HG02571 (cell line): Measurements from ENCODE around the gene LUC7L3.
"Not testable (repeated sequence)": the region's sequence is repeated elsewhere in the genome, so short reads cannot be mapped to it uniquely, and the experiment has no call there.

Experiments
- ATAC-seq: cut with Tn5 transposase; IDR thresholded peaks from one replicate; pipeline ENCODE4 v1.9.1; 2021; ENCODE audit warnings: mild to moderate bottlenecking, moderate library complexity; ENCODE audit not compliant: unreplicated experiment

Gene LUC7L3, protein sequence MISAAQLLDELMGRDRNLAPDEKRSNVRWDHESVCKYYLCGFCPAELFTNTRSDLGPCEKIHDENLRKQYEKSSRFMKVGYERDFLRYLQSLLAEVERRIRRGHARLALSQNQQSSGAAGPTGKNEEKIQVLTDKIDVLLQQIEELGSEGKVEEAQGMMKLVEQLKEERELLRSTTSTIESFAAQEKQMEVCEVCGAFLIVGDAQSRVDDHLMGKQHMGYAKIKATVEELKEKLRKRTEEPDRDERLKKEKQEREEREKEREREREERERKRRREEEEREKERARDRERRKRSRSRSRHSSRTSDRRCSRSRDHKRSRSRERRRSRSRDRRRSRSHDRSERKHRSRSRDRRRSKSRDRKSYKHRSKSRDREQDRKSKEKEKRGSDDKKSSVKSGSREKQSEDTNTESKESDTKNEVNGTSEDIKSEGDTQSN

DNA sequence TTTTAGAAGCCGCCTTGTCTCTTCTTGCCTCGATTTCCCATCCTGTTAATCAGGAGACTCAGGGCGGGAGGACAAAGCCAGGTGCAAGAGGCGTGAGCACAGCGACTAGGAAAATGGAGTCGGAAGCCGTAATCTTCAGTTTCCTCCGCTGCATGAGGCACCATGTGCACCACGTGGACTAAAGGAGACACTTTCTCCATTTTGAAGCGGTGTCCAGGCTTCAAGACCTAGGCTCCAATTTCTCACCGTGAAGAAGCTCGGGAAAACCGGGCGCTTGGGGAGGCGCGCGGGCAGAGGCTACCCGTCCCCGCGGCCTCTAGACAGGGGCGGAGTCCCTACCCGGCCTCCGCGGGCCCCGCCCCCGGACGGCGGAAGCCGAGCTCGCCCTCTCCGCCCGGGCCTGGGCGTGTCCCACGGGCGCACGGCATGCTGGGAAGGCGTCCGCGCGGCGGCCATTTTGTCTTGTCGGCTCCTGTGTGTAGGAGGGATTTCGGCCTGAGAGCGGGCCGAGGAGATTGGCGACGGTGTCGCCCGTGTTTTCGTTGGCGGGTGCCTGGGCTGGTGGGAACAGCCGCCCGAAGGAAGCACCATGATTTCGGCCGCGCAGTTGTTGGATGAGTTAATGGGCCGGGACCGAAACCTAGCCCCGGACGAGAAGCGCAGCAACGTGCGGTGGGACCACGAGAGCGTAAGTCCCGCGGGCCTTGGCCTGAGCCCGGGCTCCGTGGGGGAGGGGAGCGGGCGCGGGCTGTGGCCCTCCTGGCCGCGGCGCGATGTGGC is at the start of gene LUC7L3:
TSS of gene LUC7L3 (plus strand) at position 460 of the 780 bp plus-strand sequence. CDS start at position 590, 130 bp downstream.
- peak; percentile 86 for ATAC-seq

DNA sequence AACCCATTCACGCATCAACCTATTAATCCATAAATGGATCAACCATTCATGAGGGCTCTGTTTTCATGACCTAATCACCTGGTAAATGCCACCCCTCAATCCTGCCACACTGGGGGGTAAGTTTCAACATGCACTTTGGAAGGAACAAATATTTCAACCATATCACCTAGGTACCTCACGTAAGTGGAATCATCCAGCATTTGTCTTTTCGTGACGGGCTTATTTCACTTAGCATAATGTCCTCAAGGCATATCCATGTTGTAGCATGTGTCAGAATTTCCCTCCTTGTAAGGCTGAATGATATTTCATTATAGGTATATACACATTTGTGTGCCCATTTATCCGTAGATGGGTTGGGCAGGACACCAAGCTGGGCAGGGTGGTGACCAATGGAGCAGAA is 47.3 kb upstream of the LUC7L3 start:
- ATAC-seq, result no peak

DNA sequence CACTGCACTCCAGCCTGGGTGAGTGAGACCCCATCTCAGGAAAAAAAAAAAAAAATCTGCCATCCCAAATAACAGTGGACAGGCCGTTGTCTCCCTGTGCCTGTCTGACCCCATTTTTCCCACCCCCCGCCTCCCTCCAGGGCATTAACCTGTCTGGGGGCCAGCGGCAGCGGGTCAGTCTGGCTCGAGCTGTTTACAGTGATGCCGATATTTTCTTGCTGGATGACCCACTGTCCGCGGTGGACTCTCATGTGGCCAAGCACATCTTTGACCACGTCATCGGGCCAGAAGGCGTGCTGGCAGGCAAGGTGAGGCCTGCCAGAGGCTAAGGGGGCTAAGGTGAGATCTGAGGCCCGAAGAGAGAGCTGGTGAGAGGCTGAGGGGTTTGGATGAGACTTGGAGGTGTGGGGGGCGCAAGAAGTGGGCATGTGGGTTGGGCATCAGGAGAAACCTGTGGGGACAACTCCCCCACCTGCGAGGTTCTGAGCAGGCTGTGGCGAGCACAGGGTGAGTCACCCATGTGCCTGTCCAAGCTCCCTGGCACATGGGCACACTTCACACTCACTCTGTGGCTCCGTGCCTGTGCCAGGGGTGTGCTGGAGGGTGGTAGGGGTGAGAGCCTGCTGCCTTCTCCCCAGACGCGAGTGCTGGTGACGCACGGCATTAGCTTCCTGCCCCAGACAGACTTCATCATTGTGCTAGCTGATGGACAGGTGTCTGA is 46.4 kb upstream of the LUC7L3 start:
- no peak for ATAC-seq

DNA sequence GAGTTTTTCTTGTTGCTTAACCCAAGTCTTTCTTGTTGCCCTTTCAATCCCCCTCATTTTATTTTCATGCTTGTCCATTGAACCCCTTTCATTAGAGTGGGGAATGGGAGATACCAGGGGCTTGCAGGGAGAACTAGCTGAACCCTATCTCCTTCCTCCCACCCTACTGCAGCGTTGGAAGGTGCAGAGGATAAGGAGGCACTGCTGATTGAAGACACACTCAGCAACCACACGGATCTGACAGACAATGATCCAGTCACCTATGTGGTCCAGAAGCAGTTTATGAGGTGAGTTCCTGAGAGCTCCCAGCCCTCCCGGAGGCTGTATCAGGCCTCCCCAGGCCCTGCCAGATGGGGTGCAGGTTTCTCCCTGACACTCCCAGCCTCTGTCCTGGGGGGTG is 44.2 kb upstream of the LUC7L3 start:
- ATAC-seq, result no peak

DNA sequence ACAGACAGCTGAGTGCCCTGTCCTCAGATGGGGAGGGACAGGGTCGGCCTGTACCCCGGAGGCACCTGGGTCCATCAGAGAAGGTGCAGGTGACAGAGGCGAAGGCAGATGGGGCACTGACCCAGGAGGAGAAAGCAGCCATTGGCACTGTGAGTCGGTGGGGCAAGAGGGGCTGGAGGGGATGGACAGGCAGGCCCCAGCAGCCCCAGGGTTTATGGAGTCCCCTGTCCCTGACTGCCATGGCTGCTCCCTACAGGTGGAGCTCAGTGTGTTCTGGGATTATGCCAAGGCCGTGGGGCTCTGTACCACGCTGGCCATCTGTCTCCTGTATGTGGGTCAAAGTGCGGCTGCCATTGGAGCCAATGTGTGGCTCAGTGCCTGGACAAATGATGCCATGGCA is 43.8 kb upstream of the LUC7L3 start:
- ATAC-seq, result no peak

DNA sequence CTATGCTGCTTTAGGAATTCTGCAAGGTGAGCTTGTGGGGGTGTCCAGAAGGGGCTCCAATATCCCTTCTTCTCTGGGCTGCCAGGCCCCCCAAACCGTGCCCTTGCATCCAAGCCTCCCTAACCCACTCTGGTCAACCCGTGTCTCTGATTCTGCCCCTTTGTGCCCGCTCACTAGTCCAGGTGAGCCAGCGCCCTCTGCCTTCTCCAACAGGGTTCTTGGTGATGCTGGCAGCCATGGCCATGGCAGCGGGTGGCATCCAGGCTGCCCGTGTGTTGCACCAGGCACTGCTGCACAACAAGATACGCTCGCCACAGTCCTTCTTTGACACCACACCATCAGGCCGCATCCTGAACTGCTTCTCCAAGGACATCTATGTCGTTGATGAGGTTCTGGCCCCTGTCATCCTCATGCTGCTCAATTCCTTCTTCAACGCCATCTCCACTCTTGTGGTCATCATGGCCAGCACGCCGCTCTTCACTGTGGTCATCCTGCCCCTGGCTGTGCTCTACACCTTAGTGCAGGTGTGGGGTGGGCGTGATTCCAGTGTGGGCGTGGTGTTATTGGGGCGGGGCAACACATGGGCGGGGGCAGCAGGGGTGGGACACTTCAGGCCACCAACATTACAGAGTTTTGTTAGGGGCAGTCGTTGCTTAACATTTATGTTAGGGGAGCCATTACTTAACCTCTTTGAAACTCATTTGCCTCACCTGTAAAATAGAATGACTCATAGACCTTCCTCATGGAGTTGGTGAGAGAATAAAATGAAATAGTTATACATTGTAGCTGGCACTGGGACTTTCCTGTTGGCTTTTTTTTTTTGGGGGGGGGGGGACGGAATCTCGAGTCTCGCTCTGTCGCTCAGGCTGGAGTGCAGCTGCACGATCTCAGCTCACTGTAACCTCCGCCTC is 43.1 kb upstream of the LUC7L3 start:
- no peak for ATAC-seq

DNA sequence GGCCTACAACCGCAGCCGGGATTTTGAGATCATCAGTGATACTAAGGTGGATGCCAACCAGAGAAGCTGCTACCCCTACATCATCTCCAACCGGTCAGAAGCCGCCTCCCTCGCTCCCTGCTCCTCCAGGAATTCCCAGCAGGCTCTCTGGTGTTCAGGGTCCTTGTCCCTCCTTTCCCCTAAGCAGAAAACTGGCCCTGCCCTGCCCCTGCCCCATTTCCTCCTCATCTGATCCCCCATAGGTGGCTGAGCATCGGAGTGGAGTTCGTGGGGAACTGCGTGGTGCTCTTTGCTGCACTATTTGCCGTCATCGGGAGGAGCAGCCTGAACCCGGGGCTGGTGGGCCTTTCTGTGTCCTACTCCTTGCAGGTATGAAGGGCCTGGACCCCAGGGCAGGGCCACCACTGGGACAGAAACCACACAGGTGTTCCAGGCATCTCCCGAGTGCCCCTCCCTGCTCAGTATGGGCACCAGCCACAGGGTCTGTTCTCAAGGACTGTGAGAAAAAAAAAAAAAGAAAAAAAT is 41.5 kb upstream of the LUC7L3 start:
- ATAC-seq, result no peak

DNA sequence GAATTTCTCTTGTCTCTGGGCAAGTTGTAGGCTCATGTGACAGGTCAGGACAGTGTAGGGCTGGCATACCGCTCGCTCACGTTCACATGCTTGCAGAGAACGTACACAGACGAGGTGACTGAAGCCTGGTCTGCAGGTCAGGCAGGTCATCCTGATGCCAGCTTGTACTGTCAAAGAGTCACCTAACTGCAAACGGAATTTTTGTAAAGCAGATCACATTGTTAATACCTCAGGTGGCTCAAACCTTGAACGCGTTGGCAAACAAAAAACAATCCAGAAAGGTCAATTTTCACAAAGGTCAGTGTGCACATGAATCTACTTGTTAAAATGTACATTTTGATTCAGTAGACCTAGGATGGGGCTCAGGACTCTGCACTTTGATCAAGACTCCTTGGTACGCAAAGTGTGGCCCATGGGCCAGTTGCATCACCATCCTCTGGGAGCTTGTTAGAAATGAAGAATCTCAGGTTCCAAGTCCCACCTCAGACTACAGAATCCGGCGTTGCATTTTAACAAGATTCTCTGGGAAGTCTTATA is 40.3 kb upstream of the LUC7L3 start:
- no peak for ATAC-seq

DNA sequence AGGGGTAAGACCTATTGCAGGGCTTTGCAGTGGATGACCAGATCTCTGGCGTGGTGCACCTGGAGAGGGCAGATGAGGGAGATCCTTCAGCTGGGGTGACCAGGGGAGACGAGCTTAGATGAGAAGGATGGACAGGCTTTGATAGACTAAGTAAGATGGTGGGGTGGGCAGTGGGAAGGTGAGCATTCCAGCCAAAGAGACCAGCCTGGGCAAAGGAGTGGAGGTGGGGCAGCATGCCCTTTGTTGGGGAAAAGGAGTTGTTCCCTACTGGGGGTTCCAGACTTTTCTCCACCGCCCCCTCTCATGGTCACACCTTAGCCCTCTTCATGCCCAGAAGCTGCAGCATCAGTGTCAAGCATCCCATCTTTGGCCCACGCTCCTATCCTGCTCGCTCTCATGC is 39.3 kb upstream of the LUC7L3 start:
- ATAC-seq, result no peak

DNA sequence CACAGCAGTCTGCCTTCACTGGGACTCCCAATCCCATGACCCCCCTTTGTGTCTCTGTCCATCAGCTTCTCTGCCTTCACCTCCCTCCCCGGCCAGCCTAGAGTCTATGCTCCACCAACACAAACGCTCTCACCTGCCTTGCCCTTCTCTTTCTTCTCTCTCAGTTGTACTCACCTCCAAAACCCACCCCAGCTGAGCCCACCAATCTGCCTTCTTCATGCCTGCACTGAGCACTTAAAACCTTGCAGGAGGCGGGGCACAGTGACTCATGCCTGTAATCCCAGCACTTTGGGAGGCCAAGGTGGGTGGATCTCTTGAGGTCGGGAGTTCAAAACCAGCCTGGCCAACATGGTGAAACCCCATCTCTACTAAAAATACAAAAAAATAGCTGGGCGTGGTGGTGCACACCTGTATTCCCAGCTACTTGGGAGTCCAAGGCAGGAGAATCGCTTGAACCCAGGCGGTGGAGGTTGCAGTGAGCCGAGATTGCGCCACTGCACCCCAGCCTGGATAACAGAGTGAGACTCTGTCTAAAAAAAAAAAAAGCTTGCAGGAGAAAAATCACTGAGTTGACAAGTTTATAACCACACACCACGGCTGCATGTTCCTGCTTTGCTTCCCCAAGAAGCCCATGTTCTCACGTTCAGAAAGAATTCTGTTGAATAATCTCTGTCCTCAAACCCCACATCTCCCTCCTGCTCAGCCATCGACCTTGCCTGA is 38.7 kb upstream of the LUC7L3 start:
- ATAC-seq, result not testable (repeated sequence)

DNA sequence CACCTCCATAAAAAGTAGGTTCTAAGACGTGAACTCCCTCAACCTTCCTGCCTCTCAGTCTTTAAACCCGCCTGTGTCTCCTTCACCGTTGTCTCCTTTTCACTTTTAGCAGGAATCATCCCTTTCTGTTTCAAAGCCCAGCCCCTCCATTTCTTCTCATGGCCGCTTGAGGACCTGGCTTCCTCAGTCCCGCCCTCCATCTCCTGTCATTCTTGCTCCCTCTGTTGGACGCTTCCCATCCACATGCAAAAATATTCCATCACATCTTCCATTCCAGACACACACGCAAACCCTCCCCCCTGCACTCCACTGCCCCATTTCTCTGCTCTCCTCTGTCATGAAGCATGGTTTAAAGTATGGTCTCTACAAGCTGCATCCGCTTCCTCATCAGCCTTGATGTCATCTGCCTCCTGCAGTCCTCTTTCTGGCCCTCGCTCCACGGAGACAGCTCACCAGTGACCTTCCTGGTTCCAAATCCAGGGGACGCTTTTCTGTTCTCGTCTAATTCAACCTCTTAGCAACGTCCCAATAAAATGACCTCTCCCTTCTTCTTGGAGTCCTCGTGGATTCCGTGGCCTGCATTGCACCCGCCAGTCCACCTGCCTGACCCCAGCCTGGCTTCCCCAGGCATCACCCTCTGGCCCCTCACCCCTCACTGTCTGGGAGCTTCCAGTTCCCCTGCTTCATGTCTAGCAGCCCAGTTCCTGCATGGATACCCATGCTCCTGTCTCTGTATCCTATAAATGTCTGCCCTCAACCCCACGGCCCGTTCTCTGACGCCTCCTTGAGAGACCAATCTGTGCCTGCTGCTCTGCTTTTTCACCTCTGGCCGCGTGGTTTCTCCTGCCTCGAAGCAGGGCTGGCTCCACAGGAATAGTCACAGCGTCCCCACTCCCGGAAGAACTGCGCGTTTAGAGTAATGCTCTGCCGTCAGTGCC is 37.9 kb upstream of the LUC7L3 start:
- no peak for ATAC-seq

DNA sequence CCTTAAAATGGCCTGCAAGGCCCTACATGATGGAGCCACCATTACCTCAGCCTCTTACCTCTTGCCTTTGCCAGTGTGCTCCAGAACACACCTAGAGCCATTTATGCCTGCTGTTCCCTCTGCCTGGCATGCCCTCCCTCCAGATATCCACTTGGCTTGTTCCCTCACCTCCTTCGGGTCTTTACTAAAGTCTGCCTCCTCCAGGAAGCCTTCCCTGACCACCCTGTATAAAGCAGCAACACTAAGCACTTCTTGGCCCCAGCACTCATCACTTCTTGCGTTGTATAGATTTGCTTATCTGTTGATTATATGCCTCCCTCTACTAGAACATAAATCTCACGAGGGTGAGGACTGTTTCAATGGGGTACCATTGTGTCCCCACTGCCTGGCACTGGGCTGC is 37.0 kb upstream of the LUC7L3 start:
- no peak for ATAC-seq

DNA sequence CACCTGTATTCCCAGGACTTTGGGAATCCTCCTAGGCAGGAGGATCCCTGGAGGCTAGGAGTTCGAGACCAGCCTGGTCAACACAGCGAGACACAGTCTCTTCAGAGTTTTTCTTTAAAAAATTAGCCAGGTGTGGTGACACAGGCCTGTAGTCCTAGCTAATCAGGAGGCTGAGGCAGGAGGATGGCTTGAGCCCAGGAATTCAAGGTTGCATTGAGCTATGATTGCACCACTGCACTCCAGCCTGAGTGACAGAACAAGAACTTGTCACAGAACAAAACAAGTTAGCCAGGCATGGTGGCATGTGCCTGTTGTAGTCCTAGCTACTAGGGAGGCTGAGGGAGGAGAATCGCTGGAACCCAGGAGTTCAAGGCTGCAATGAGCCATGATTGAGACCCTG is 36.5 kb upstream of the LUC7L3 start:
- no peak for ATAC-seq

DNA sequence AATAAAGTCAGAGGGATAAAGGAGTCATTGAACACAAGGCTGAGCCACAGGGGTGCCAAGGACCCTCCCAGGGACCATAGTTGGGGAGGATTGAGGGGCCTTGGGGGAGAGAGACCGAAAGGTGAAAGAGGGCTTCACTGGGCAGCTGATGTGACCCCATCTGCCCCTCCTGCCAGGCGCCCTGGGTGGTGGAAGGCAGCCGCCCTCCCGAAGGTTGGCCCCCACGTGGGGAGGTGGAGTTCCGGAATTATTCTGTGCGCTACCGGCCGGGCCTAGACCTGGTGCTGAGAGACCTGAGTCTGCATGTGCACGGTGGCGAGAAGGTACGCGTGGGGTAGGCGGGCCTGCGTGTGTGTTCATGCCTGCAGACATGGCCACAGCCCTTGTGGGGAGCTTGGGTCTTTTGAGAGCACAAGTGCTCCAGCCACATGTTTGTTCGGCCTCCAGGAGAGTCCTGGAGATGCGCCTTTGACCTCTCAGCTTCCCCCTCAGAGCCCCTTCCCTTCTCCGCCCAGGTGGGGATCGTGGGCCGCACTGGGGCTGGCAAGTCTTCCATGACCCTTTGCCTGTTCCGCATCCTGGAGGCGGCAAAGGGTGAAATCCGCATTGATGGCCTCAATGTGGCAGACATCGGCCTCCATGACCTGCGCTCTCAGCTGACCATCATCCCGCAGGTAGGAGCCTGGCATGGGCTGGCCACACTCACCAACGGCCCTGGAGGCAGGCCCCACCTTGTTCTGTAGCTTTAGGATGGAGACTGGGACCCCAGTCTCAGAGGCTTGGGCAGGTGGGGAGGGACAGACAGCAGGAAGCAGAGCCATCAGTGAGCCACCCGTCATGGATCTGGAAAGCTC is 35.7 kb upstream of the LUC7L3 start:
- no peak for ATAC-seq

DNA sequence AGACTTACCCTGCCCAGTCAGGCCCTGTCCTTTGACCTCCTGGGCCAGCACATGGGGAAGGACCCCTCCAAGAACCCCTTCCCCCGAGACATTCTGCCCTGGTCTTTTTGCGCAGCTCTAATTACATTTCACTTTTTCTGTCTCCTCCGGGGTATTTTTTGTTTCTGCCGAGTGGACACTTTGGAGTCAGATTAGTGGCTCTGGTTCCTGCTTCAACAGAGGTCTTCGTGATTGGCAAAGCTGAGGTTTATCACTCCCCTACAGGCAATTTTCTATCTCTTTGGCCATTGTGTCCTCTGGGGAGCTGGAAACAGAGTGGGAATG is 35.2 kb upstream of the LUC7L3 start:
- ATAC-seq, result no peak

DNA sequence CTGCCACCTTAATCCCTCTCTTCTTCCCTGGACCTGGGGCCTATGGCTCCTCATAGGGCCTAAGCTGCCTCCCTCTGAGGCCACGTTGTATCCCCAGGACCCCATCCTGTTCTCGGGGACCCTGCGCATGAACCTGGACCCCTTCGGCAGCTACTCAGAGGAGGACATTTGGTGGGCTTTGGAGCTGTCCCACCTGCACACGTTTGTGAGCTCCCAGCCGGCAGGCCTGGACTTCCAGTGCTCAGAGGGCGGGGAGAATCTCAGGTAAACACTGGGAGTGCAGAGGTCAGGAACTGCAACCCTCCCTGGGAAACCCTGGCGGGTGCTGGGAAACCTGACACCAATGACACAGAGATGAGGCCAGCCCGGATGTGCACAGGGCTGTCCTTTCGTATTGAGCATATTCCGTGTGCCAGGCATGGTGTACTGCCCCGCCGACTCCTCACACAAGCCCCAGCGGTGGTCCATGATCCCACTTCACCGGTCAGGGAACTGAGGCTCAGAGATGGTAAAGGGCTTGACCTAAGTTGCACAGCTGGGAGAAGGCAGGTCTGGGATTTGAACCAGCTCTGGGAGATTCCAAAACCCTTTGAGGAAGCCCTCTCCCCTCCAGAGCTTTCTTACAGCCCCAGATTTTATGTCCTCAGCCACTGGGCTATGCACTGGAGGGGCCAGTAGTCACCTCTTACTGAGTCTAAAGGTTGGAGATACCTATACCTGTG is 34.6 kb upstream of the LUC7L3 start:
- no peak for ATAC-seq

DNA sequence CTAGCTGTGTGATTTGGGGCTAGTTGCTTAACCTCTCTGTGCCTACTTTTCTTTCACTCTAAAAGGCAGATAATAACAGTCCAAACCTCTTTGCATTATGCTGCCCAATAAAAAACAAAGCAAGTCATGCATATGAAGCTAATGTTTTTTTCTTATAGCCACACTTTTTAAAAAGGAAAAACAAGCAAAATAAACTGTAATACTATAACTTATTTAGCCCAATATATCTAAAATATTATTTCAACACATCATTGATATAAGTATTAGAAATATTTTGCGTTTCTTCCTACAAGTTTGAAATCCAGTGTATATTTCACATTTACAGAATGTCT is 34.1 kb upstream of the LUC7L3 start:
- no peak for ATAC-seq
